HG03469 (cell line): ENCODE results near the gene FBXW5.

Experiments
- ATAC-seq: cut with Tn5 transposase; IDR thresholded peaks from one replicate; pipeline ENCODE4 v1.9.1; 2021; ENCODE audit warnings: mild to moderate bottlenecking, moderate library complexity, moderate number of reproducible peaks; ENCODE audit not compliant: unreplicated experiment

The FBXW5 gene

GRCh38 chr9:136936645-136937170 lies 7.8 kb downstream of the FBXW5 start:
- no peak for ATAC-seq

GRCh38 chr9:136935651-136936050 lies 8.9 kb downstream of the FBXW5 start:
- ATAC-seq: no peak

- ATAC-seq: no peak
Measured at GRCh38 chr9:136934277-136934676, 10.3 kb downstream of the FBXW5 start.

GRCh38 chr9:136931611-136932130 lies 12.9 kb downstream of the FBXW5 start:
- no peak for ATAC-seq

GRCh38 chr9:136930014-136930413 lies 14.5 kb downstream of the FBXW5 start:
- ATAC-seq: no peak

- no peak for ATAC-seq
Measured at GRCh38 chr9:136928591-136928990, 15.9 kb downstream of the FBXW5 start.

GRCh38 chr9:136927343-136928271 lies 16.9 kb downstream of the FBXW5 start:
- ATAC-seq: no peak

GRCh38 chr9:136926749-136927148 lies 17.8 kb downstream of the FBXW5 start:
- no peak for ATAC-seq

- no peak for ATAC-seq
Measured at GRCh38 chr9:136926154-136926704, 18.3 kb downstream of the FBXW5 start.

GRCh38 chr9:136925414-136926153 lies 19.0 kb downstream of the FBXW5 start:
- ATAC-seq: no peak

- no peak for ATAC-seq
Measured at GRCh38 chr9:136923881-136924280, 20.7 kb downstream of the FBXW5 start.

- ATAC-seq: no peak
Measured at GRCh38 chr9:136922540-136922939, 22.0 kb downstream of the FBXW5 start.

- ATAC-seq: no peak
Measured at GRCh38 chr9:136921718-136922117, 22.8 kb downstream of the FBXW5 start.

GRCh38 chr9:136921307-136921706 lies 23.2 kb downstream of the FBXW5 start:
- ATAC-seq: no peak

- no peak for ATAC-seq
Measured at GRCh38 chr9:136920734-136921231, 23.8 kb downstream of the FBXW5 start.

- ATAC-seq: no peak
Measured at GRCh38 chr9:136920069-136920468, 24.5 kb downstream of the FBXW5 start.

- ATAC-seq: no peak
Measured at GRCh38 chr9:136917902-136918301, 26.6 kb downstream of the FBXW5 start.

- ATAC-seq: no peak
Measured at GRCh38 chr9:136916330-136917184, 28.0 kb downstream of the FBXW5 start.

GRCh38 chr9:136915632-136916329 lies 28.8 kb downstream of the FBXW5 start:
- no peak for ATAC-seq
